HG02840 (cell line): Measurements from ENCODE around the gene PEX3.

Experiments used
- ATAC-seq: cut with Tn5 transposase; IDR thresholded peaks from one replicate; pipeline ENCODE4 v1.9.1; 2021; ENCODE audit warnings: mild to moderate bottlenecking, moderate library complexity, moderate number of reproducible peaks; ENCODE audit not compliant: unreplicated experiment, low FRiP score

PEX3 gene

GRCh38 chr6:143531720-143532499 lies 81.3 kb downstream of the PEX3 start:
- ATAC-seq: no peak

DNA sequence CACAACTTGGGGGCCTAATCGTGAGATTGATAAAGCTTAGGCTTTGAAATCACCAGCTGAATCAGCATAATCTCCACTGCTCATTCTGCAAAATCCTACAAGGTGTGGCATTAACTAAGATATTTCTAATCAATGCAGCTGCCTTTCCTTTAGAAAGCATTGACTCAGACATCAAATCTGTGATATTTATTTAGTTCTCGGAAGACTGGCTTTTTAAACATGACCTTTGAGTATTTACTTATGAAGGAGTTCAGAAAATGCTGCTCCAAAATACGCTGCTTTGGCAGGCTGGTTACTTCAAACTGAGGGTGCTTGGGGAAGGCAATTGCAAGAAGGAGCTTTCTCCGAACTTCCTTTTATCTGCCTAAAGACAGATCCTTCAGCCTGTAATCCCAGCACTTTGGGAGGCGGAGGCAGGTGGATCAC lies 84.6 kb downstream of the PEX3 start:
- no peak for ATAC-seq

DNA sequence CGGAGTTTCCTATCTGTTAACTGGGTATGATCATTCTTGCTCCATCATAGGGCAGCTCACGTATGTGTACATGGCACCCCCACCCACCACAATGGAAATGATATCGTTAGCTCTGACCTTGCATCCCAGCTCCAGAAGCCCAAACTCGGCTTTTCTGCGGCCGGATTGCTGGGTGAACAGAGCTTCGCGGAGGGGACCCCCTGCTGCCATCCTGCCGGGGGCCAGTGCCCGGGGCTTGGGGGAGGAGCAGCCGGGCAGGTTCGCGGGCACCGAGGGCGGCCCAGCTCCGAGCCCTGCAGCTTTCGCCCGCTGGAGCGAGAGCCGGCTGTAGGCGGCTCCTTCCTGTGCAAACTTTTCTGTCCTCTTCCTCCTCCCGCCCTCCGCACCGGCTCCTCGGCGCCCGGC lies 85.9 kb downstream of the PEX3 start:
- ATAC-seq: peak; percentile 67

DNA sequence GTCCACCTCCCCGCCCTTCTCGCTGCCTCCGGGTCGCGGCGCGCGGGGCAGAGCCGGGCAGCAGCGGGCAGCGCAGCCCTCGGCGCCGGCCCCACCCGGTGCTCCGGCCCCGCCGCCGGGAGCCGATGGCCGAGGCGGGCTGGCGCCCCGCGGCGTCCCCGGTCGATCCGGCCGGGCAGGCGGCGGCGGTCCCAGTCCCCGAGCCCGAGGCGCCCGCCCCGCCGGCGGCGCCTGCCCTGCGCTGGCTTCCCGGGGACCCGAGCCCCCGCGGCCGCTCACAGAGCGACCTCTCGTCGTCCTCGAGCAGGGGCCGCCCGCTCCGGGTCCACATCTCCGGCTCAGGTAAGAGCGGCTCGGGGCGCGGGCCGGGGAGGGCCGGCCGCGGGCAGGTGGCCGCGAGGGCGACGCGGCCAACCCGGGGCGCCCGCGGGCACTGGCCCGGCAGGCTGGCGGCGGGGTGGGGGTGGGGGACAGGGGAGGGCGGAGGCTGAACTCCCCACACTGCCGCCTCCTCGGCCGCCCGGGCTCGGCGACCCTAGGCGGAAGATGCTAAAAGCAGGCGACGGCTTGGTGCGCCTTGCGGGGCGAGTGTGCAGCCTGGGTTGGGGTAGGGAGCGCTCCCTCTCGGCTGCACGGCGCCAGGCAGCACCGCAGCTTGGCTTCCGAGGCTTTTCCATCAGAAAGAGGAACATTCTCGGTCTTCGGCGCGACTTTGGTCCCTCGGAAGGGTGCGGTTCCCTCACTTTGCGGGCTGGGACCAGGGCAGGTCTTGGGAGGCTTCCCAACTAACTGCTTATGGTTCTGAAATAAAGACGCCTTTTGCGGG lies 86.5 kb downstream of the PEX3 start:
- ATAC-seq: peak; percentile 61

GRCh38 chr6:143538374-143538773 lies 87.8 kb downstream of the PEX3 start:
- no peak for ATAC-seq

- ATAC-seq: no peak
Measured at GRCh38 chr6:143539106-143539505, 88.5 kb downstream of the PEX3 start.

GRCh38 chr6:143539734-143540133 lies 89.1 kb downstream of the PEX3 start:
- ATAC-seq: no peak

DNA sequence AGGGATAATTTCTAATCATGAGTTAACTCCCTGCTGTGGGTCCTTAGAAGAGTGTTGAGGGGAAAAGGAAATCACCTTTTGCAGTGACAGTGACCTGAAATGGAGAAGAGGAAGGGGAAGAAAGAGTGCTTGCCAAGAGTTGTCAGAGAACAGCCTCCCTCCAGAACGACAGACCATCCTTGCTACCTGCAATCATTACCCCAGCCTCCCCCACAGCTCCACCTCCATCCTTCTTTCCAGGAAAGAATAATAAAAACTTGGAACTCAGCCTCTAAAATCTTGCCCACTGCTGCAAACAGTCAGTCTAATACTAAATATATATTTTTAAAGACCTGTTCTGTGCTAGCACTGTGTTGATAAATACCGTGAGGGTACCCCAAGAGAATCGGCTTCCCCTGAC lies 89.6 kb downstream of the PEX3 start:
- no peak for ATAC-seq
